OCI-LY1 (cell line): ENCODE results near the gene ZBTB20.

Experiments
- H2AFZ ChIP-seq: fragments of 200-600 bp; sonication (generic), shearing (Covaris generic); 2 replicates; pipeline ENCODE4 v1.6.0; 2014; ENCODE audit warnings: antibody characterized with exemption, mild to moderate bottlenecking, low read length
- H3F3A ChIP-seq: fragments of 200-600 bp; sonication (generic), shearing (Covaris generic); 2 replicates; pipeline ENCODE4 v1.6.0; 2014; ENCODE audit warnings: mild to moderate bottlenecking, antibody characterized with exemption, low read length, moderate library complexity; ENCODE audit not compliant: insufficient read depth
- H3K27ac ChIP-seq: fragments of 200-600 bp; sonication (generic); 2 replicates; pipeline ENCODE4 v1.5.1; 2014; ENCODE audit warnings: low read length, mixed run types, mild to moderate bottlenecking, low read depth; ENCODE audit not compliant: poor library complexity, severe bottlenecking
- H3K27me3 ChIP-seq: fragments of 200-600 bp; sonication (generic); 2 replicates; pipeline ENCODE4 v1.6.0; 2014; ENCODE audit warnings: antibody characterized with exemption, mild to moderate bottlenecking, low read length, moderate library complexity; ENCODE audit not compliant: insufficient read depth
- H3K36me3 ChIP-seq: fragments of 200-600 bp; sonication (generic); 2 replicates; pipeline ENCODE4 v1.6.1; 2014; ENCODE audit warnings: mild to moderate bottlenecking, antibody characterized with exemption, low read length, moderate library complexity, mixed read lengths; ENCODE audit not compliant: insufficient read depth
- H3K4me1 ChIP-seq: fragments of 200-600 bp; sonication (generic); 2 replicates; pipeline ENCODE4 v1.5.1; 2014; ENCODE audit warnings: mild to moderate bottlenecking, low read length, moderate library complexity; ENCODE audit not compliant: insufficient read depth, severe bottlenecking
- H3K4me2 ChIP-seq: fragments of 200-600 bp; sonication (generic), shearing (Covaris generic); 2 replicates; pipeline ENCODE4 v1.6.1; 2014; ENCODE audit warnings: low read length
- H3K4me3 ChIP-seq: fragments of 200-600 bp; sonication (generic); 2 replicates; pipeline ENCODE4 v1.5.1; 2014; ENCODE audit warnings: low read length, low read depth, mild to moderate bottlenecking, mixed read lengths; ENCODE audit not compliant: poor library complexity, severe bottlenecking
- H3K79me2 ChIP-seq: fragments of 200-600 bp; shearing (Covaris generic); 2 replicates; pipeline ENCODE4 v1.6.1; 2016; ENCODE audit warnings: mixed run types, low read length, mixed read lengths; ENCODE audit not compliant: insufficient read depth
- H3K9ac ChIP-seq: fragments of 200-600 bp; sonication (generic), shearing (Covaris generic); 2 replicates; pipeline ENCODE4 v1.6.1; 2014; ENCODE audit warnings: mild to moderate bottlenecking, low read length, mixed read lengths
- H3K9me2 ChIP-seq: fragments of 200-600 bp; sonication (generic), shearing (Covaris generic); 2 replicates; pipeline ENCODE4 v1.6.1; 2014; ENCODE audit warnings: low read depth, mild to moderate bottlenecking, low read length, mixed read lengths
- H3K9me3 ChIP-seq: fragments of 200-600 bp; shearing (Covaris generic); 2 replicates; pipeline ENCODE4 v1.6.1; 2014; ENCODE audit warnings: low read length, mixed read lengths
- H4K20me1 ChIP-seq: fragments of 200-600 bp; sonication (generic), shearing (Covaris generic); 2 replicates; pipeline ENCODE4 v1.6.0; 2016; ENCODE audit warnings: mild to moderate bottlenecking, low read length; ENCODE audit not compliant: insufficient read depth
- CTCF ChIP-seq: fragments of 200-600 bp; sonication (generic), shearing (Covaris generic); IDR thresholded peaks from 2 replicates; pipeline ENCODE4 v1.5.1; 2017; ENCODE audit warnings: mild to moderate bottlenecking, antibody characterized with exemption, low read length, moderate library complexity, mixed read lengths
- EZH2 ChIP-seq: fragments of 200-600 bp; sonication (generic), shearing (Covaris generic); IDR thresholded peaks from 2 replicates; pipeline ENCODE4 v1.8.0; 2017; ENCODE audit warnings: borderline replicate concordance, mixed run types, mild to moderate bottlenecking, antibody characterized with exemption, low read length, moderate library complexity, mixed read lengths

The ZBTB20 gene

GRCh38 chr3:114758831-114759699, 388.0 kb downstream of the ZBTB20 start:
- Histone ChIP-seq H4K20me1 (no peaks in the 10 kb centered on the region), H3K4me1 (peaks cover 9% of the 10 kb centered on the region), H2AFZ (no peak overlapping the region), H3K36me3 (no peaks in the 10 kb centered on the region), H3K9me2 (no peaks in the 10 kb centered on the region), H3K9me3 (no peaks in the 10 kb centered on the region), H3K4me3 (no peak overlapping the region), H3F3A (no peaks in the 10 kb centered on the region), H3K27me3 (no peaks in the 10 kb centered on the region), H3K9ac (no peak overlapping the region), H3K4me2 (no peak overlapping the region), H3K27ac (no peak overlapping the region), H3K79me2 (no peaks in the 10 kb centered on the region)
- TF ChIP-seq CTCF (no peak), EZH2 (no peak)

DNA sequence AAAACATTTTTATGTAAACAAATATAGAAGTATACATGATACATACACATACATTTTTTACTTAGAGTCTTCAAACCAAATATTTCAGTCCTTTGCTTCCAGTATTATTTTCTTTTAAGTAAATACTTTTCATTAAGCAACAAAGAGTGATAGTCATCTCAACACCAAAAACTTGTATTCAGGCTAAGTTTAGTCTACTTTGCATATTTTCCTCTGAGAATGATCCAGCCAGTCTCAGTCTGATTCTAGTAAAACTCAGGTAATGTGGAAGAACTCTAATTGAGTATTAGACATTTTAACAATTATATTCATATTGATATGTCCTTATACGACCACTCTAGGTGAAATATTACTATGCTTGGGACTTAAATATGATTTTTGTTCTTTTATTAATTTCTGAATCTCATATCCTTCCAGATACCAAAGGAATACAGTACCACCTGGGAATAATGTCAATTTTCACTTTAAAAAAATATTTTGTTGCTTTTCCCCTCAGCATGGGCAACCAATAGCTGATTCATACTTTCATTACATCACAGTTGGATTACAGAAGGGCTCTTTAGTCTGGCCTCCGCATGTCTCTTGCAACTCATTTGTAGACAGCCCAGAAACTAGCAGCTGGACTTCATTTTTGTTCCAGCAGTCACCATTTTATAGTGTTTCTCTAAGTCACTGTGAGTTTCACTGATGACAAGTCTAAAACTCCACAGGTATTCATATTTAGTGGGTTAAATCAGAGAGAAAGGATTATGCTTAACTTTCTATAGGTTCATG, 390.4 kb downstream of the ZBTB20 start:
- Histone ChIP-seq H3K79me2 (no peaks in the 10 kb centered on the region), H3K4me2 (no peak overlapping the region), H3K27ac (no peak overlapping the region), H3K4me3 (no peak overlapping the region), H4K20me1 (no peaks in the 10 kb centered on the region), H3K9ac (no peak overlapping the region), H3K9me3 (no peaks in the 10 kb centered on the region), H3K27me3 (no peaks in the 10 kb centered on the region), H3K4me1 (peaks cover 9% of the 10 kb centered on the region), H2AFZ (no peak overlapping the region), H3K36me3 (no peaks in the 10 kb centered on the region), H3F3A (no peaks in the 10 kb centered on the region), H3K9me2 (no peaks in the 10 kb centered on the region)
- TF ChIP-seq EZH2 (no peak), CTCF (no peak)

DNA sequence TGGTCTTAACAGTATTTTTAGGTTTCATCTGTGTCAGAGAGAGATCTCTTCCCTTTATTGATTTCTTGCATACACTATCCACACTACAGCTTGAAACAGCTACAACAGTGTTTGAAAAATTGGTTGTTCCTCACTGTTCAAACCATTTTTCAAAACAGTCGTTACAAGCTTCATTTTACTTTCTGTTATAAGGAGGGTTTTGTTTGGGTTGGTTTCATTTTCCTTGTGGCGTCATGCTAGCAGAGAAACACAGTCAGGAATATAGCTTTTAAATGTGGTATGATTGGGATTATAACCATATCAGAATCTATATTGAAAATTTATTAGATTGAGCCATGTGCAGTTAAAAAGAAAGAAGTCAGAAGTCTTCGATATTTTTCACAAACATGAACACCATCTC, 400.6 kb downstream of the ZBTB20 start:
- no peak overlapping the region for H3K27ac ChIP-seq

More for the DNA sequence above, 400.6 kb downstream of the ZBTB20 start:
- Histone ChIP-seq H3K79me2 (no peaks in the 10 kb centered on the region), H3K9me3 (no peaks in the 10 kb centered on the region), H3K27me3 (no peaks in the 10 kb centered on the region), H3K4me3 (no peak overlapping the region), H3K36me3 (no peaks in the 10 kb centered on the region), H3K9me2 (no peaks in the 10 kb centered on the region), H3K4me2 (no peak overlapping the region), H3F3A (no peaks in the 10 kb centered on the region), H2AFZ (no peak overlapping the region), H4K20me1 (no peaks in the 10 kb centered on the region), H3K9ac (no peak overlapping the region), H3K4me1 (no peaks in the 10 kb centered on the region)
- TF ChIP-seq CTCF: no peak
- TF ChIP-seq EZH2: no peak
